H9 (cell line): ENCODE data around the gene ATP2B2. TPM values are rescaled to one million over a fixed set of nuclear protein-coding genes. Genes with fewer than 3 reads are reported as not detected.

ENCODE experiments used
- DNase-seq: peaks from one replicate; pipeline ENCODE4 v3.0.0-alpha.2; 2017
- H2AFZ ChIP-seq: one replicate; pipeline ENCODE4 v1.6.1; 2013; ENCODE audit warnings: mild to moderate bottlenecking, low read length, control low read depth, moderate library complexity
- H2AK5ac ChIP-seq: 2 replicates; pipeline ENCODE4 v1.6.1; 2013; ENCODE audit warnings: low read length, control low read depth, mixed read lengths; ENCODE audit not compliant: insufficient read length
- H2BK120ac ChIP-seq: one replicate; pipeline ENCODE4 v1.6.1; 2013; ENCODE audit warnings: low read depth, mild to moderate bottlenecking, low read length, control low read depth, inconsistent platforms; ENCODE audit not compliant: poor library complexity, severe bottlenecking
- H2BK12ac ChIP-seq: 2 replicates; pipeline ENCODE4 v1.6.1; 2013; ENCODE audit warnings: low read length, control low read depth, mixed read lengths, low read depth; ENCODE audit not compliant: insufficient read length
- H2BK15ac ChIP-seq: 2 replicates; pipeline ENCODE4 v1.6.1; 2013; ENCODE audit warnings: low read depth, low read length, control low read depth
- H2BK20ac ChIP-seq: one replicate; pipeline ENCODE4 v1.6.1; 2013; ENCODE audit warnings: low read depth, mild to moderate bottlenecking, low read length, control low read depth, inconsistent platforms; ENCODE audit not compliant: poor library complexity, severe bottlenecking
- H2BK5ac ChIP-seq: 2 replicates; pipeline ENCODE4 v1.6.1; 2013; ENCODE audit warnings: low read length, control low read depth, mixed read lengths; ENCODE audit not compliant: insufficient read length
- H3K14ac ChIP-seq: 2 replicates; pipeline ENCODE4 v1.6.1; 2013; ENCODE audit warnings: low read length, control low read depth; ENCODE audit not compliant: insufficient read depth
- H3K18ac ChIP-seq: 2 replicates; pipeline ENCODE4 v1.6.1; 2013; ENCODE audit warnings: low read depth, mild to moderate bottlenecking, mixed read lengths, low read length, control low read depth; ENCODE audit not compliant: insufficient read length
- H3K23ac ChIP-seq: 2 replicates; pipeline ENCODE4 v1.6.1; 2013; ENCODE audit warnings: low read length, control low read depth, mixed read lengths, low read depth; ENCODE audit not compliant: insufficient read length
- H3K23me2 ChIP-seq: 2 replicates; pipeline ENCODE4 v1.6.1; 2013; ENCODE audit warnings: low read depth, mild to moderate bottlenecking, mixed read lengths, low read length, control low read depth; ENCODE audit not compliant: insufficient read length, poor library complexity, severe bottlenecking
- H3K27ac ChIP-seq: 2 replicates; pipeline ENCODE4 v1.5.1; 2013; ENCODE audit warnings: low read length, control low read depth, mixed read lengths, low read depth; ENCODE audit not compliant: insufficient read length
- H3K27me3 ChIP-seq: 2 replicates; pipeline ENCODE4 v1.6.1; 2013; ENCODE audit warnings: low read length, control low read depth, inconsistent platforms; ENCODE audit not compliant: insufficient read depth
- H3K4ac ChIP-seq: 2 replicates; pipeline ENCODE4 v1.6.1; 2013; ENCODE audit warnings: low read depth, mild to moderate bottlenecking, control low read depth, inconsistent platforms, low read length, moderate library complexity
- H3K4me1 ChIP-seq: 2 replicates; pipeline ENCODE4 v1.6.1; 2013; ENCODE audit warnings: low read length, control low read depth, inconsistent platforms; ENCODE audit not compliant: insufficient read depth
- H3K4me2 ChIP-seq: 2 replicates; pipeline ENCODE4 v1.6.1; 2013; ENCODE audit warnings: low read length, control low read depth, mixed read lengths; ENCODE audit not compliant: insufficient read length, insufficient read depth
- H3K56ac ChIP-seq: 2 replicates; pipeline ENCODE4 v1.6.1; 2013; ENCODE audit warnings: low read depth, mild to moderate bottlenecking, mixed read lengths, low read length, control low read depth; ENCODE audit not compliant: insufficient read length
- H3K79me1 ChIP-seq: 2 replicates; pipeline ENCODE4 v1.6.1; 2013; ENCODE audit warnings: low read depth, mild to moderate bottlenecking, moderate library complexity, low read length, control low read depth, inconsistent platforms; ENCODE audit not compliant: insufficient read depth, poor library complexity, severe bottlenecking
- H3K79me2 ChIP-seq: 2 replicates; pipeline ENCODE4 v1.6.1; 2013; ENCODE audit warnings: low read length, control low read depth, inconsistent platforms; ENCODE audit not compliant: insufficient read depth
- H3K9ac ChIP-seq: 2 replicates; pipeline ENCODE4 v1.6.1; 2013; ENCODE audit warnings: low read length, control low read depth, mixed read lengths; ENCODE audit not compliant: insufficient read length; ENCODE audit errors: extremely low read depth
- H3K9me3 ChIP-seq: one replicate; pipeline ENCODE4 v1.6.1; 2013; ENCODE audit warnings: low read depth, low read length, inconsistent platforms; ENCODE audit not compliant: control insufficient read depth
- H3T11ph ChIP-seq: one replicate; pipeline ENCODE4 v1.6.1; 2013; ENCODE audit warnings: mild to moderate bottlenecking, low read length, control low read depth, inconsistent platforms
- H4K20me1 ChIP-seq: one replicate; pipeline ENCODE4 v1.6.1; 2013; ENCODE audit not compliant: control insufficient read depth, insufficient read length, insufficient read depth
- H4K5ac ChIP-seq: 2 replicates; pipeline ENCODE4 v1.6.1; 2013; ENCODE audit warnings: low read depth, mild to moderate bottlenecking, mixed read lengths, low read length, control low read depth; ENCODE audit not compliant: insufficient read length
- H4K8ac ChIP-seq: replicated peaks from 2 replicates; pipeline ENCODE4 v1.6.1; 2013; ENCODE audit warnings: low read length, control low read depth, mixed read lengths, low read depth; ENCODE audit not compliant: insufficient read length
- H4K91ac ChIP-seq: 2 replicates; pipeline ENCODE4 v1.6.1; 2013; ENCODE audit warnings: low read depth, mild to moderate bottlenecking, moderate library complexity, mixed read lengths, low read length, control low read depth; ENCODE audit not compliant: insufficient read length
- H3K27ac Mint-ChIP-seq, 3 experiments: 2 replicates in 2 of 3; 3 replicates in 1 of 3; pipeline ENCODE4 v1.8.0; 2020 to 2021; ENCODE audit warnings: mixed read lengths in 3 of 3, mild to moderate bottlenecking in 1 of 3, moderate library complexity in 1 of 3
- H3K27me3 Mint-ChIP-seq: 2 replicates; pipeline ENCODE4 v1.8.0; 2021; ENCODE audit warnings: low read depth, mild to moderate bottlenecking, moderate library complexity, mixed read lengths
- H3K36me3 Mint-ChIP-seq, 3 experiments: 2 replicates in 2 of 3; 3 replicates in 1 of 3; pipeline ENCODE4 v1.8.0; 2020 to 2021; ENCODE audit warnings: low read depth in 3 of 3, mixed read lengths in 3 of 3; ENCODE audit not compliant: insufficient read depth in 1 of 3
- H3K4me1 Mint-ChIP-seq, 2 experiments: 2 replicates each; pipeline ENCODE4 v1.8.0; 2020; ENCODE audit warnings: mixed read lengths in 2 of 2
- H3K4me3 Mint-ChIP-seq, 2 experiments: 2 replicates in 1 of 2; 3 replicates in 1 of 2; pipeline ENCODE4 v1.8.0; 2020 to 2021; ENCODE audit warnings: mild to moderate bottlenecking in 2 of 2, mixed read lengths in 2 of 2, moderate library complexity in 1 of 2
- H3K9me3 Mint-ChIP-seq, 2 experiments: 2 replicates in 1 of 2; 3 replicates in 1 of 2; pipeline ENCODE4 v1.8.0; 2020; ENCODE audit warnings: mild to moderate bottlenecking in 2 of 2, mixed read lengths in 2 of 2, moderate library complexity in 1 of 2
- WGBS: extraction: QIAGEN DNeasy Blood & Tissue Kit; methylation state at CpG from one replicate; pipeline ENCODE4 v1.1.7; 2013; ENCODE audit warnings: missing lambda C conversion rate, low lambda C conversion rate, mixed read lengths; ENCODE audit not compliant: insufficient read length; ENCODE audit errors: extremely low coverage; 5-methylcytosine and 5-hydroxymethylcytosine counted together
- total RNA-seq: library from RNA; stranded (reverse); gene quantifications from 2 replicates; pipeline ENCODE4 v1.2.1, GENCODE V29; 2021
- TF ChIP-seq, protein P1 (sequence below): fragments of 200-600 bp; sonication (generic); conservative IDR thresholded peaks from 3 replicates; pipeline ENCODE4 v1.8.0; 2021; ENCODE audit warnings: antibody characterized with exemption, mild to moderate bottlenecking

The ATP2B2 gene
- total RNA-seq, 1 experiment from 2014 or later = 0.33 TPM

GRCh38 chr3:10383850-10384248, 121.5 kb downstream of the ATP2B2 start:
- peaks cover 10 to 24% of the 10 kb centered on the region in 2 experiments for H3K4me1 Mint-ChIP-seq
- Histone ChIP-seq H2AK5ac (no peak overlapping the region), H3K4me2 (no peak overlapping the region), H3K9ac (no peak overlapping the region), H2AFZ (no peak overlapping the region), H3K27me3 (no peaks in the 10 kb centered on the region), H2BK120ac (no peak overlapping the region), H2BK5ac (no peak overlapping the region), H3K56ac (no peak overlapping the region), H3K14ac (no peak overlapping the region; the same call in 1 of the 2 replicates), H3K79me2 (no peaks in the 10 kb centered on the region), H4K20me1 (no peaks in the 10 kb centered on the region), H3K23ac (no peak overlapping the region), H2BK12ac (no peak overlapping the region), H3K4me1 (no peaks in the 10 kb centered on the region; the same call in 1 of the 2 replicates), H3K9me3 (peaks cover 14% of the 10 kb centered on the region), H3K18ac (no peak overlapping the region), H3K27ac (no peak overlapping the region), H3K23me2 (no peaks in the 10 kb centered on the region), H4K8ac (no peak overlapping the region), H3T11ph (no peak overlapping the region), H2BK15ac (no peak overlapping the region), H3K79me1 (no peaks in the 10 kb centered on the region), H4K5ac (no peak overlapping the region), H4K91ac (no peak overlapping the region), H3K4ac (no peak overlapping the region), H2BK20ac (no peak overlapping the region)
- H3K27ac Mint-ChIP-seq = no peak overlapping the region
- H3K9me3 Mint-ChIP-seq = no peaks in the 10 kb centered on the region
- no peak overlapping the region for H3K4me3 Mint-ChIP-seq
- TF ChIP-seq, protein P1, sequence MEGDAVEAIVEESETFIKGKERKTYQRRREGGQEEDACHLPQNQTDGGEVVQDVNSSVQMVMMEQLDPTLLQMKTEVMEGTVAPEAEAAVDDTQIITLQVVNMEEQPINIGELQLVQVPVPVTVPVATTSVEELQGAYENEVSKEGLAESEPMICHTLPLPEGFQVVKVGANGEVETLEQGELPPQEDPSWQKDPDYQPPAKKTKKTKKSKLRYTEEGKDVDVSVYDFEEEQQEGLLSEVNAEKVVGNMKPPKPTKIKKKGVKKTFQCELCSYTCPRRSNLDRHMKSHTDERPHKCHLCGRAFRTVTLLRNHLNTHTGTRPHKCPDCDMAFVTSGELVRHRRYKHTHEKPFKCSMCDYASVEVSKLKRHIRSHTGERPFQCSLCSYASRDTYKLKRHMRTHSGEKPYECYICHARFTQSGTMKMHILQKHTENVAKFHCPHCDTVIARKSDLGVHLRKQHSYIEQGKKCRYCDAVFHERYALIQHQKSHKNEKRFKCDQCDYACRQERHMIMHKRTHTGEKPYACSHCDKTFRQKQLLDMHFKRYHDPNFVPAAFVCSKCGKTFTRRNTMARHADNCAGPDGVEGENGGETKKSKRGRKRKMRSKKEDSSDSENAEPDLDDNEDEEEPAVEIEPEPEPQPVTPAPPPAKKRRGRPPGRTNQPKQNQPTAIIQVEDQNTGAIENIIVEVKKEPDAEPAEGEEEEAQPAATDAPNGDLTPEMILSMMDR = no peak
- no peaks in the 10 kb centered on the region; the same call in none of the 2 replicates for H3K27me3 Mint-ChIP-seq
- H3K36me3 Mint-ChIP-seq = no peaks in the 10 kb centered on the region; a peak in 1 of 7 replicates
- no peak for DNase-seq
- no CpG with 5 or more reads among the region's 4 CpGs for WGBS
